Ishikawa (cell line): ENCODE results near the gene GMDS.
A peak's percentile ranks its signal among the peaks of the same experiment; 100 is the strongest.

Experiments used
- CEBPB ChIP-seq: IDR thresholded peaks from 2 replicates; pipeline ENCODE4 v1.6.1; 2012
- CREB1 ChIP-seq: IDR thresholded peaks from 2 replicates; pipeline ENCODE4 v1.6.1; 2012; ENCODE audit warnings: low read depth
- EGR1 ChIP-seq: IDR thresholded peaks from 2 replicates; pipeline ENCODE4 v1.6.1; 2012
- EP300 ChIP-seq: IDR thresholded peaks from 2 replicates; pipeline ENCODE4 v1.6.1; 2012; ENCODE audit warnings: borderline replicate concordance
- FOXM1 ChIP-seq: IDR thresholded peaks from 2 replicates; pipeline ENCODE4 v1.6.1; 2012; ENCODE audit warnings: low read depth, borderline replicate concordance
- MAX ChIP-seq: IDR thresholded peaks from 2 replicates; pipeline ENCODE4 v1.6.1; 2012
- NFIC ChIP-seq: IDR thresholded peaks from 2 replicates; pipeline ENCODE4 v1.6.1; 2012
- RAD21 ChIP-seq: IDR thresholded peaks from 2 replicates; pipeline ENCODE4 v1.6.1; 2012; ENCODE audit warnings: low read depth
- REST ChIP-seq: IDR thresholded peaks from 2 replicates; pipeline ENCODE4 v1.6.1; 2012; ENCODE audit warnings: low read depth, mild to moderate bottlenecking
- TAF1 ChIP-seq: IDR thresholded peaks from 2 replicates; pipeline ENCODE4 v1.6.1; 2012; ENCODE audit warnings: low read depth, mild to moderate bottlenecking
- TCF12 ChIP-seq: IDR thresholded peaks from 2 replicates; pipeline ENCODE4 v1.6.1; 2012; ENCODE audit warnings: low read depth
- TEAD4 ChIP-seq: IDR thresholded peaks from 2 replicates; pipeline ENCODE4 v1.6.1; 2012
- USF1 ChIP-seq: IDR thresholded peaks from 2 replicates; pipeline ENCODE4 v1.6.1; 2012
- YY1 ChIP-seq: IDR thresholded peaks from 2 replicates; pipeline ENCODE4 v1.6.1; 2012; ENCODE audit warnings: low read depth
- ZBTB7A ChIP-seq: IDR thresholded peaks from 2 replicates; pipeline ENCODE4 v1.6.1; 2012; ENCODE audit warnings: low read depth

Gene GMDS

GRCh38 chr6:2132416-2132815, 113.0 kb downstream of the GMDS start:
- TF ChIP-seq TAF1 (no peak), NFIC (peak; percentile 22; the same call in 1 of the 2 replicates)

- TF ChIP-seq CEBPB, result no peak
- no peak for TF ChIP-seq EGR1
- no peak for TF ChIP-seq NFIC
These were observed 116.2 kb downstream of the GMDS start for GRCh38 chr6:2129182-2129621.

- TF ChIP-seq RAD21 (no peak), EGR1 (no peak), TEAD4 (no peak), FOXM1 (no peak)
These were observed 117.9 kb downstream of the GMDS start for GRCh38 chr6:2127484-2127911.

GRCh38 chr6:2126351-2126750, 119.1 kb downstream of the GMDS start:
- TF ChIP-seq CEBPB (no peak), REST (no peak), TAF1 (no peak)

- TF ChIP-seq TAF1 (no peak), USF1 (no peak), FOXM1 (no peak), EGR1 (no peak), TEAD4 (no peak), CEBPB (no peak), RAD21 (no peak), CREB1 (no peak)
These were observed 120.2 kb downstream of the GMDS start for GRCh38 chr6:2125158-2125557.

- TF ChIP-seq USF1 (no peak), CREB1 (0 out of 2 replicates have a peak, but pooled peaks have one; percentile 21)
These were observed 121.1 kb downstream of the GMDS start for GRCh38 chr6:2124260-2124709.

- TF ChIP-seq USF1 (no peak), FOXM1 (no peak), YY1 (no peak), EGR1 (no peak), CEBPB (no peak), RAD21 (no peak), MAX (no peak), TEAD4 (no peak), EP300 (no peak), TAF1 (no peak)
These were observed 124.5 kb downstream of the GMDS start for GRCh38 chr6:2120912-2121311.

GRCh38 chr6:2119275-2119674, 126.1 kb downstream of the GMDS start:
- TF ChIP-seq REST, result no peak
- TF ChIP-seq EGR1, result no peak
- TF ChIP-seq TEAD4, result no peak
- no peak for TF ChIP-seq TCF12
- no peak for TF ChIP-seq EP300
- TF ChIP-seq ZBTB7A, result no peak
- no peak for TF ChIP-seq TAF1
- no peak for TF ChIP-seq CREB1
